ENCODE results near the gene SCLY. TPM values are rescaled to one million over a fixed set of nuclear protein-coding genes. Genes with fewer than 3 reads are reported as not detected.

The SCLY gene
- total and polyA plus RNA-seq, 9 donors = 7.3 to 18.0 (median 12.5) TPM

GRCh38 chr2:238087211-238087610, 26.4 kb downstream of the SCLY start:
- Histone ChIP-seq H3K9me3 (no peaks in the 10 kb centered on the region), H3K4me3 (no peak overlapping the region), H3K27ac (no peak overlapping the region), H3K27me3 (no peaks in the 10 kb centered on the region), H3K4me1 (ENCODE audit: insufficient read depth) (no peaks in the 10 kb centered on the region), H3K36me3 (no peaks in the 10 kb centered on the region)
- DNase-seq = no peak
- no peak for TF ChIP-seq CTCF (IDR thresholded peaks at IDR 0.05)
- no peak for TF ChIP-seq EP300 (IDR thresholded peaks at IDR 0.05)
- TF ChIP-seq POLR2A (IDR thresholded peaks at IDR 0.05) = no peak
- intact Hi-C loops (cut with DNase I) = no loop called here
- 94 to 96% (median 95%) methylated on average over 2 of the region's 2 CpGs for WGBS, 3 donors

- Histone ChIP-seq H3K27me3 (no peaks in the 10 kb centered on the region), H3K36me3 (no peaks in the 10 kb centered on the region), H3K4me1 (ENCODE audit: insufficient read depth) (no peaks in the 10 kb centered on the region), H3K4me3 (no peak overlapping the region), H3K27ac (no peak overlapping the region), H3K9me3 (no peaks in the 10 kb centered on the region)
- TF ChIP-seq EP300 (IDR thresholded peaks at IDR 0.05) = no peak
- TF ChIP-seq CTCF (IDR thresholded peaks at IDR 0.05) = no peak
- no peak for TF ChIP-seq POLR2A (IDR thresholded peaks at IDR 0.05)
- WGBS, 3 donors = 89 to 95% (median 93%) methylated on average over 4 of the region's 4 CpGs
- intact Hi-C loops (cut with DNase I) = no loop called here
- peak in 1 of 5 donors; percentile 2 for DNase-seq
Measured at GRCh38 chr2:238090887-238091286, 30.1 kb downstream of the SCLY start.

- Histone ChIP-seq H3K27me3 (no peaks in the 10 kb centered on the region), H3K36me3 (no peaks in the 10 kb centered on the region), H3K4me1 (ENCODE audit: insufficient read depth) (no peaks in the 10 kb centered on the region), H3K4me3 (no peak overlapping the region), H3K27ac (no peak overlapping the region), H3K9me3 (no peaks in the 10 kb centered on the region)
- 87 to 96% (median 94%) methylated on average over 16 of the region's 16 CpGs for WGBS, 3 donors
- intact Hi-C loops (cut with DNase I) = no loop called here
- DNase-seq = peak in 1 of 5 donors; percentile 7
- TF ChIP-seq EP300 (IDR thresholded peaks at IDR 0.05) (no peak), POLR2A (IDR thresholded peaks at IDR 0.05) (no peak), CTCF (IDR thresholded peaks at IDR 0.05) (no peak)
Measured at GRCh38 chr2:238091436-238092060, 30.7 kb downstream of the SCLY start.

GRCh38 chr2:238092486-238093035, 31.8 kb downstream of the SCLY start:
- no peak overlapping the region for H3K27ac ChIP-seq
- H3K4me1 ChIP-seq (ENCODE audit: insufficient read depth) = no peaks in the 10 kb centered on the region
- H3K9me3 ChIP-seq = no peaks in the 10 kb centered on the region
- no peak overlapping the region for H3K4me3 ChIP-seq
- peak in 1 of 5 donors; percentile 10 for DNase-seq
- no peaks in the 10 kb centered on the region for H3K27me3 ChIP-seq
- no peaks in the 10 kb centered on the region for H3K36me3 ChIP-seq
- 90 to 93% (median 91%) methylated on average over 12 of the region's 12 CpGs for WGBS, 3 donors
- intact Hi-C loops (cut with DNase I) = no loop called here
- TF ChIP-seq CTCF (IDR thresholded peaks at IDR 0.05) (no peak), POLR2A (IDR thresholded peaks at IDR 0.05) (no peak), EP300 (IDR thresholded peaks at IDR 0.05) (no peak)
